Endothelial cell of umbilical vein (primary cell): ENCODE results near the gene DLG1.

Source experiments
- CTCF ChIP-seq, 2 donors: IDR thresholded peaks; 1 replicate in 1 of 2; 2 replicates in 1 of 2; pipeline ENCODE4 v1.5.1; 2011; ENCODE audit warnings: low read length in 2 of 2, mild to moderate bottlenecking in 2 of 2, moderate library complexity in 2 of 2, control low read depth in 1 of 2, inconsistent platforms in 1 of 2, low read depth in 1 of 2; ENCODE audit not compliant: insufficient read depth in 1 of 2; ENCODE audit errors: extremely low read depth in 1 of 2
- EZH2 ChIP-seq: IDR thresholded peaks from 2 replicates; pipeline ENCODE4 v1.6.1; 2012; ENCODE audit warnings: borderline replicate concordance, low read depth, mild to moderate bottlenecking, moderate library complexity, low read length, inconsistent platforms; ENCODE audit not compliant: severe bottlenecking
- GATA2 ChIP-seq: IDR thresholded peaks from 2 replicates; pipeline ENCODE4 v1.7.0; 2011; ENCODE audit warnings: low read depth, mild to moderate bottlenecking, moderate library complexity, mixed read lengths, low read length; ENCODE audit not compliant: insufficient read length, insufficient read depth
- JUN ChIP-seq: IDR thresholded peaks from 2 replicates; pipeline ENCODE4 v1.6.1; 2011; ENCODE audit warnings: borderline replicate concordance, low read depth; ENCODE audit not compliant: insufficient read length, insufficient read depth
- MAX ChIP-seq: IDR thresholded peaks from 2 replicates; pipeline ENCODE4 v1.6.1; 2011; ENCODE audit not compliant: insufficient read depth, insufficient read length
- POLR2A ChIP-seq: IDR thresholded peaks from 2 replicates; pipeline ENCODE4 v1.6.1; 2012; ENCODE audit warnings: low read depth, mild to moderate bottlenecking, control low read depth, low read length
- POLR2AphosphoS5 ChIP-seq: IDR thresholded peaks from 2 replicates; pipeline ENCODE4 v1.6.1; 2012; ENCODE audit warnings: low read depth, mild to moderate bottlenecking, control low read depth, low read length, moderate library complexity; ENCODE audit not compliant: insufficient read depth

DNA sequence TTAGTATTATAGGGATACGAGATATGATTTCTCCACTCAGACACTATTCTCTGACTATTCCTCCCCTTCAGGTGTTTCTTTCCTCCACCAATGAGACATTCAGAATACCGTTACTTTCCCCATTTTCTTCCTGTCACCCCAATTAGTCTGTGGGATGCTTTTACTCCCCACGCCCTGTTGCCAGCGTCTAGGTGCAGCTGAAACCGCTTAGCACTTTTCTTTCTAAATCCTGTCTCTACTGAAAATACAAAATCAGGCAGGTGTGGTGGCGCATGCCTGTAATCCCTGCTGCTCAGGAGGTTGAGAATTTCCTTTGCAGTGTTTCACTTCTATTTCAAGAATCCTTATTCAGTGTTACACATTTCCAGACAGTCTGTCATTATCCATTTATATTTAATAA lies 49.6 kb upstream of the DLG1 start:
- TF ChIP-seq EZH2 = no peak
- TF ChIP-seq POLR2A = no peak
- TF ChIP-seq CTCF (IDR thresholded peaks at IDR 0.05; ENCODE audit: extremely low read depth in 1 of 2, insufficient read depth in 1 of 2, low read depth in 1 of 2, low read length in 2 of 2) = no peak
- TF ChIP-seq POLR2AphosphoS5 = no peak
- no peak for TF ChIP-seq GATA2
- no peak for TF ChIP-seq MAX
- no peak for TF ChIP-seq JUN
